GM21515 (cell line): ENCODE results near the gene P4HA2.
"Not testable (repeated sequence)": the region's sequence is repeated elsewhere in the genome, so short reads cannot be mapped to it uniquely, and the experiment has no call there.

Experiments
- ATAC-seq: cut with Tn5 transposase; IDR thresholded peaks from one replicate; pipeline ENCODE4 v1.9.1; 2021; ENCODE audit not compliant: unreplicated experiment

Gene P4HA2

GRCh38 chr5:132162945-132163344, 64.7 kb downstream of the P4HA2 start:
- no peak for ATAC-seq

- ATAC-seq = not testable (repeated sequence)
Measured at GRCh38 chr5:132161574-132162326, 65.9 kb downstream of the P4HA2 start.

GRCh38 chr5:132156413-132156812, 71.2 kb downstream of the P4HA2 start:
- no peak for ATAC-seq

GRCh38 chr5:132150565-132150964, 77.1 kb downstream of the P4HA2 start:
- ATAC-seq = no peak

- no peak for ATAC-seq
Measured at GRCh38 chr5:132147663-132148062, 80.0 kb downstream of the P4HA2 start.

GRCh38 chr5:132145326-132145725, 82.3 kb downstream of the P4HA2 start:
- not testable (repeated sequence) for ATAC-seq

- no peak for ATAC-seq
Measured at GRCh38 chr5:132143148-132143547, 84.5 kb downstream of the P4HA2 start.

GRCh38 chr5:132142459-132142858, 85.2 kb downstream of the P4HA2 start:
- no peak for ATAC-seq
